HG03103 (cell line): ENCODE measurements around the gene VPS35L.

Experiments
- ATAC-seq: cut with Tn5 transposase; IDR thresholded peaks from one replicate; pipeline ENCODE4 v1.9.1; 2021; ENCODE audit warnings: low read depth; ENCODE audit not compliant: unreplicated experiment

VPS35L gene

DNA sequence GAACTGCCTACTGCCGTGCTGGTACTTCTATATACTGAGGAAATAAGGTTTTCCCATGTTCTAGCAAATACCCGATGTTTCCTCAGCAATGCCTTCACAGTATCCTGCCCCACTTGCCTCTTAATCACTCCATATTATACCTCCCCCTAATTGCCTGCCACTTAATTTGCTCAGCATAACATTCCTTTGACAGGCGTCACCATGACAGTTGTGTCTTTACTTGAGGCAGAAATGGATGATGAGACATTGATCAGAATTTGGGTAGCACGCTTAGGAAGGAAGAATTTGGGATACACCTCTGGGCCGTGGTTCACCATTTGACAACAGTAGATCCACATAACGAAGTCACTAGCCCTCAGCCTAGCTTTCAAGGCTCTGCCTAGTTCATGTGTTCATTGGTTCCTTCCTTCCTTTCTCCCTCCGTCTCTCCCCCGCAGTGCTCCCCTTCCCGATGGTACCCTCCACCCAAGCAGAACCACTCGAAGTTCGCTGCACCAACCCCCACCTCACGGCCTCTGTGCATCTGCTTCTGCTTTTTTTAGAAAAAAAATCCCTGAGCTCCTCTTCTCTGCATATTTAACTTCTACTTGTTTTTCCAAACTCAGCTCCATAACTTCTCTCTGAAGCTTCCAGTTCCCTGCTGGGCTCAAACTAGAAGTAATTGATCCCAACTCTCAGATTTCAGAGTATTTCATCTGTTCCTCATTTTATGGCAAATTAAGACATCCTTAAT lies 182.0 kb downstream of the VPS35L start:
- no peak for ATAC-seq

DNA sequence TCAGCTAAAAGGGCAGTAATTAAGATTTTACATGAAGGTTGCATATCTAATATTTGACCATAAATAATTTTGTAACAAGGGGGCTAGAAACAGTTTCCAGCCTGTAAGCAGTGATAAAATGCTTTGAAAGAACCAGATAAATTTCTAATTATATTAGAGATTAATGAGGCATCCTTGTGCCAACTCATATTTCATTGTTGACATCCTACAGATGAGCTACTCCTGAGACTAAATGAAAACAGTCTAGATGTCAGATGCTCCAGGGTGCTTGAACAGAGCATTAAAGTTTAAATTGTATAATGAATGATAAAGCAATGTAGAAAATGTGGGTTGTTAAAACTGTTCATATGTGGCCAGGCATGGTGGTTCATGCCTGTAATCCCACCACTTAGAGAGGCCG lies 185.9 kb downstream of the VPS35L start:
- no peak for ATAC-seq

GRCh38 chr16:19743816-19744159 lies 188.3 kb downstream of the VPS35L start:
- no peak for ATAC-seq

- no peak for ATAC-seq
Measured at GRCh38 chr16:19744670-19745069, 189.2 kb downstream of the VPS35L start.

GRCh38 chr16:19745286-19746010 lies 189.9 kb downstream of the VPS35L start:
- ATAC-seq, result no peak

DNA sequence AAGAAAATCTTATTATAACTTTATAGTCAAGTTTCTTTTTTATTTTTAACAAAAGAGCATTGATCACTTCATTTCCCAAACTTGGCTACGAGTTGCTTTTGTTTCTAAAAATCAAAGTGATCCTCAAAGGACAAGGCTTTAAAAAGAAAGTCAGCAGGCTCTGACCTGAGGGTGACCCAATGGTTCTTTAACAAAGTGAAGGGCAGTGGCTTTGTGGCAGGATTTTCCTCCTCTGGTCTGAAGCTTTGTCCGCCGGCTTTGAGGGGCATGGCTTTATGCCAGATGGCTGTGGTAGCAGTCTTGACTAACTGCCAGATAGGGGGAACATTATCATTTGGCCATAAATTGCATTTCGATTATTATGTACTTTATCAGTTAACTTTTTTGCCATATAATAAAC lies 191.1 kb downstream of the VPS35L start:
- no peak for ATAC-seq

GRCh38 chr16:19748389-19749168 lies 193.1 kb downstream of the VPS35L start:
- no peak for ATAC-seq

- no peak for ATAC-seq
Measured at GRCh38 chr16:19749571-19750080, 194.1 kb downstream of the VPS35L start.
